Sciatic nerve (tissue), 2 donors: Measurements from ENCODE around the gene ZIC4. TPM values are rescaled to one million over a fixed set of nuclear protein-coding genes. Genes with fewer than 3 reads are reported as not detected.

ENCODE experiments used
- ATAC-seq: fragments of 200-7000 bp; cut with Tn5 transposase; one replicate; pipeline ENCODE4 v1.9.1; 2020; ENCODE audit warnings: mild to moderate bottlenecking, moderate library complexity
- DNase-seq: peaks from one replicate; pipeline ENCODE4 v3.0.0-alpha.2; 2020; ENCODE audit warnings: low spot score
- intact Hi-C: fragments of 100-400 bp; cut with DNase I; formaldehyde crosslinking; loops from one replicate; pipeline ENCODE4 v1.14.2; 2022
- total RNA-seq: library from RNA; stranded (reverse); fragmentation: NEBNext Ultra II Directional; extraction: Animal tissue kit (Norgen Biotek cat#: 25700); gene quantifications from one replicate; pipeline ENCODE4 v1.2.1, GENCODE V29; 2021
- donor health status: DM: no; HTN: no; CAD: no.
- donor health status: DM: no; HTN: no; CAD: no.

ZIC4 gene
- total RNA-seq, 1 donor from 2014 or later, result 0.62 TPM

- DNase-seq (no peak), ATAC-seq (peak; percentile 36)
- intact Hi-C loops, result no loop called here
Measured at GRCh38 chr3:147409143-147410115, 3.1 kb upstream of the ZIC4 start, which contains the start of gene ZIC1. Gene ZIC1 (plus strand): TSS chr3:147409365. CDS start chr3:147410113, 748 bp downstream.

- DNase-seq (no peak), ATAC-seq (no peak)
- intact Hi-C loops, result no loop called here
Measured at GRCh38 chr3:147408188-147409100, 2.1 kb upstream of the ZIC4 start.

GRCh38 chr3:147407498-147408187, 1.3 kb upstream of the ZIC4 start:
- intact Hi-C loops, result no loop called here
- no peak for ATAC-seq
- DNase-seq, result no peak

- no peak for DNase-seq
- ATAC-seq, result no peak
- intact Hi-C loops, result no loop called here
Measured at GRCh38 chr3:147407114-147407497, 763 bp upstream of the ZIC4 start.

GRCh38 chr3:147405231-147406027, 914 bp downstream of the ZIC4 start:
- ATAC-seq (no peak), DNase-seq (no peak)
- intact Hi-C loops, result no loop called here

GRCh38 chr3:147404800-147405230, 1.5 kb downstream of the ZIC4 start:
- intact Hi-C loops, result no loop called here
- no peak for ATAC-seq

GRCh38 chr3:147404000-147404799, 2.1 kb downstream of the ZIC4 start:
- ATAC-seq (no peak), DNase-seq (no peak)
- intact Hi-C loops, result no loop called here

More at GRCh38 chr3:147404800-147405230, 1.5 kb downstream of the ZIC4 start:
- no peak for DNase-seq

GRCh38 chr3:147403511-147403910, 2.8 kb downstream of the ZIC4 start:
- ATAC-seq, result no peak
- intact Hi-C loops, result no loop called here
- no peak for DNase-seq

GRCh38 chr3:147402159-147402558, 4.2 kb downstream of the ZIC4 start:
- DNase-seq (no peak), ATAC-seq (no peak)
- intact Hi-C loops, result no loop called here

GRCh38 chr3:147401421-147401820, 4.9 kb downstream of the ZIC4 start:
- ATAC-seq (no peak), DNase-seq (no peak)
- intact Hi-C loops, result no loop called here

- intact Hi-C loops, result no loop called here
- DNase-seq (no peak), ATAC-seq (no peak)
Measured at GRCh38 chr3:147400999-147401398, 5.3 kb downstream of the ZIC4 start.

- intact Hi-C loops, result no loop called here
- ATAC-seq, result no peak
- no peak for DNase-seq
Measured at GRCh38 chr3:147400111-147400510, 6.2 kb downstream of the ZIC4 start.

GRCh38 chr3:147398813-147399534, 7.4 kb downstream of the ZIC4 start:
- intact Hi-C loops, result no loop called here
- no peak for ATAC-seq

GRCh38 chr3:147397875-147398812, 8.2 kb downstream of the ZIC4 start:
- ATAC-seq (no peak), DNase-seq (no peak)
- intact Hi-C loops, result no loop called here

More at GRCh38 chr3:147398813-147399534, 7.4 kb downstream of the ZIC4 start:
- no peak for DNase-seq

GRCh38 chr3:147397155-147397874, 9.0 kb downstream of the ZIC4 start:
- no peak for DNase-seq
- peak; percentile 14 for ATAC-seq
- intact Hi-C loops, result no loop called here
